Activated naive CD8-positive, alpha-beta T cell treated with anti-CD3 and anti-CD28 coated beads for 36 hours (primary cell): ENCODE results near the gene SPESP1. TPM values are rescaled to one million over a fixed set of nuclear protein-coding genes. Genes with fewer than 3 reads are reported as not detected.
A peak's percentile ranks its signal among the peaks of the same experiment; 100 is the strongest.

Experiments
- DNase-seq: peaks from one replicate; pipeline ENCODE4 v3.0.0; 2021
- H3K27ac Mint-ChIP-seq: one replicate; pipeline ENCODE4 v1.8.0; 2022; ENCODE audit warnings: mild to moderate bottlenecking, moderate library complexity, mixed read lengths
- H3K27me3 Mint-ChIP-seq: one replicate; pipeline ENCODE4 v1.8.0; 2022; ENCODE audit warnings: mild to moderate bottlenecking, mixed read lengths
- H3K36me3 Mint-ChIP-seq: one replicate; pipeline ENCODE4 v1.8.0; 2021; ENCODE audit warnings: mild to moderate bottlenecking, mixed read lengths
- H3K4me1 Mint-ChIP-seq: one replicate; pipeline ENCODE4 v1.8.0; 2021; ENCODE audit warnings: mixed read lengths
- H3K4me3 Mint-ChIP-seq: one replicate; pipeline ENCODE4 v1.8.0; 2022; ENCODE audit warnings: mild to moderate bottlenecking, moderate library complexity, mixed read lengths
- H3K9me3 Mint-ChIP-seq: one replicate; pipeline ENCODE4 v1.8.0; 2022; ENCODE audit warnings: mixed read lengths
- total RNA-seq, 2 experiments: library from RNA; stranded (reverse); gene quantifications; one replicate each; pipeline ENCODE4 v1.2.3, GENCODE V29; 2021

The SPESP1 gene
- 1 to 10 TPM; 1.1 to 1.4 TPM for total RNA-seq

GRCh38 chr15:68930268-68931022, at the start of gene SPESP1:
SPESP1 (plus strand) TSS chr15:68930525; CDS start chr15:68930654, 129 bp downstream.
- peak within 1 kb of the TSS; percentile 58 for H3K4me3 Mint-ChIP-seq
- peaks cover 1% of the 10 kb centered on the region for H3K36me3 Mint-ChIP-seq
- peaks cover 40% of the 10 kb centered on the region for H3K27me3 Mint-ChIP-seq
- no peaks in the 10 kb centered on the region for H3K4me1 Mint-ChIP-seq
- H3K9me3 Mint-ChIP-seq, result peaks cover 2% of the 10 kb centered on the region
- DNase-seq, result peak; percentile 60
- H3K27ac Mint-ChIP-seq, result no peak within 1 kb of the TSS

GRCh38 chr15:68885070-68885469, 45.3 kb upstream of the SPESP1 start:
- no peaks in the 10 kb centered on the region for H3K27me3 Mint-ChIP-seq
- no peak overlapping the region for H3K27ac Mint-ChIP-seq
- DNase-seq, result no peak
- H3K4me3 Mint-ChIP-seq, result no peak overlapping the region
- no peaks in the 10 kb centered on the region for H3K9me3 Mint-ChIP-seq
- no peaks in the 10 kb centered on the region for H3K4me1 Mint-ChIP-seq
- H3K36me3 Mint-ChIP-seq, result no peaks in the 10 kb centered on the region

GRCh38 chr15:68887120-68887519, 43.2 kb upstream of the SPESP1 start:
- no peak for DNase-seq
- Mint-ChIP-seq H3K27me3 (no peaks in the 10 kb centered on the region), H3K36me3 (no peaks in the 10 kb centered on the region), H3K4me3 (no peak overlapping the region), H3K9me3 (no peaks in the 10 kb centered on the region), H3K27ac (no peak overlapping the region), H3K4me1 (no peaks in the 10 kb centered on the region)

GRCh38 chr15:68887819-68888218, 42.5 kb upstream of the SPESP1 start:
- no peaks in the 10 kb centered on the region for H3K9me3 Mint-ChIP-seq
- H3K4me3 Mint-ChIP-seq, result no peak overlapping the region
- H3K27ac Mint-ChIP-seq, result no peak overlapping the region
- H3K4me1 Mint-ChIP-seq, result no peaks in the 10 kb centered on the region
- H3K27me3 Mint-ChIP-seq, result no peaks in the 10 kb centered on the region
- no peak for DNase-seq
- no peaks in the 10 kb centered on the region for H3K36me3 Mint-ChIP-seq

GRCh38 chr15:68888419-68888818, 41.9 kb upstream of the SPESP1 start:
- no peaks in the 10 kb centered on the region for H3K4me1 Mint-ChIP-seq
- H3K27ac Mint-ChIP-seq, result no peak overlapping the region
- no peak for DNase-seq
- H3K9me3 Mint-ChIP-seq, result no peaks in the 10 kb centered on the region
- peaks cover 3% of the 10 kb centered on the region for H3K27me3 Mint-ChIP-seq
- H3K4me3 Mint-ChIP-seq, result peak overlapping the region; percentile 74
- no peaks in the 10 kb centered on the region for H3K36me3 Mint-ChIP-seq

GRCh38 chr15:68894208-68894607, 36.1 kb upstream of the SPESP1 start:
- Mint-ChIP-seq H3K4me3 (no peak overlapping the region), H3K27ac (no peak overlapping the region), H3K36me3 (no peaks in the 10 kb centered on the region), H3K27me3 (peaks cover 9% of the 10 kb centered on the region), H3K9me3 (no peaks in the 10 kb centered on the region), H3K4me1 (no peaks in the 10 kb centered on the region)
- DNase-seq, result no peak

GRCh38 chr15:68896178-68896577, 34.1 kb upstream of the SPESP1 start:
- Mint-ChIP-seq H3K27ac (no peak overlapping the region), H3K27me3 (peaks cover 11% of the 10 kb centered on the region), H3K4me3 (no peak overlapping the region), H3K36me3 (no peaks in the 10 kb centered on the region), H3K4me1 (no peaks in the 10 kb centered on the region), H3K9me3 (no peaks in the 10 kb centered on the region)
- DNase-seq, result no peak

- no peak for DNase-seq
- Mint-ChIP-seq H3K9me3 (no peaks in the 10 kb centered on the region), H3K27me3 (peaks cover 19% of the 10 kb centered on the region), H3K27ac (no peak overlapping the region), H3K4me3 (no peak overlapping the region), H3K36me3 (no peaks in the 10 kb centered on the region), H3K4me1 (no peaks in the 10 kb centered on the region)
These were observed 33.3 kb upstream of the SPESP1 start for GRCh38 chr15:68897016-68897415.

GRCh38 chr15:68900027-68900426, 30.3 kb upstream of the SPESP1 start:
- Mint-ChIP-seq H3K27me3 (peaks cover 12% of the 10 kb centered on the region), H3K27ac (no peak overlapping the region), H3K9me3 (no peaks in the 10 kb centered on the region), H3K36me3 (no peaks in the 10 kb centered on the region), H3K4me3 (no peak overlapping the region), H3K4me1 (no peaks in the 10 kb centered on the region)
- DNase-seq, result no peak

GRCh38 chr15:68907396-68907923, 22.9 kb upstream of the SPESP1 start:
- no peaks in the 10 kb centered on the region for H3K9me3 Mint-ChIP-seq
- H3K27ac Mint-ChIP-seq, result no peak overlapping the region
- peaks cover 13% of the 10 kb centered on the region for H3K27me3 Mint-ChIP-seq
- no peaks in the 10 kb centered on the region for H3K36me3 Mint-ChIP-seq
- DNase-seq, result no peak
- H3K4me1 Mint-ChIP-seq, result no peaks in the 10 kb centered on the region
- H3K4me3 Mint-ChIP-seq, result no peak overlapping the region

GRCh38 chr15:68909601-68910100, 20.7 kb upstream of the SPESP1 start:
- no peaks in the 10 kb centered on the region for H3K9me3 Mint-ChIP-seq
- H3K4me3 Mint-ChIP-seq, result no peak overlapping the region
- no peak for DNase-seq
- H3K27me3 Mint-ChIP-seq, result peaks cover 24% of the 10 kb centered on the region
- no peak overlapping the region for H3K27ac Mint-ChIP-seq
- H3K36me3 Mint-ChIP-seq, result no peaks in the 10 kb centered on the region
- no peaks in the 10 kb centered on the region for H3K4me1 Mint-ChIP-seq

GRCh38 chr15:68910341-68910740, 20.0 kb upstream of the SPESP1 start:
- Mint-ChIP-seq H3K4me3 (no peak overlapping the region), H3K27ac (no peak overlapping the region), H3K36me3 (peaks cover 2% of the 10 kb centered on the region), H3K27me3 (peaks cover 27% of the 10 kb centered on the region), H3K9me3 (peaks cover 2% of the 10 kb centered on the region), H3K4me1 (no peaks in the 10 kb centered on the region)
- DNase-seq, result no peak

- DNase-seq, result no peak
- no peaks in the 10 kb centered on the region for H3K4me1 Mint-ChIP-seq
- H3K36me3 Mint-ChIP-seq, result peaks cover 2% of the 10 kb centered on the region
- H3K27ac Mint-ChIP-seq, result no peak overlapping the region
- peaks cover 2% of the 10 kb centered on the region for H3K9me3 Mint-ChIP-seq
- H3K27me3 Mint-ChIP-seq, result peaks cover 32% of the 10 kb centered on the region
- no peak overlapping the region for H3K4me3 Mint-ChIP-seq
These were observed 19.5 kb upstream of the SPESP1 start for GRCh38 chr15:68910816-68911215.

- Mint-ChIP-seq H3K4me3 (no peak overlapping the region), H3K27ac (no peak overlapping the region), H3K27me3 (peaks cover 24% of the 10 kb centered on the region), H3K9me3 (no peaks in the 10 kb centered on the region), H3K36me3 (no peaks in the 10 kb centered on the region), H3K4me1 (no peaks in the 10 kb centered on the region)
- no peak for DNase-seq
These were observed 8.4 kb upstream of the SPESP1 start for GRCh38 chr15:68921926-68922325.

GRCh38 chr15:68924866-68925560, 5.3 kb upstream of the SPESP1 start:
- Mint-ChIP-seq H3K4me1 (no peaks in the 10 kb centered on the region), H3K27ac (no peak overlapping the region), H3K27me3 (peaks cover 43% of the 10 kb centered on the region), H3K36me3 (peaks cover 1% of the 10 kb centered on the region), H3K4me3 (no peak overlapping the region), H3K9me3 (peaks cover 2% of the 10 kb centered on the region)
- peak; percentile 59 for DNase-seq
